Karpas-422 (cell line): ENCODE measurements around the gene CFAP206. TPM values are rescaled to one million over a fixed set of nuclear protein-coding genes. Genes with fewer than 3 reads are reported as not detected.

Experiments
- DNase-seq: peaks from one replicate; pipeline ENCODE4 v3.0.0-alpha.2; 2015
- H2AFZ ChIP-seq: fragments of 200-600 bp; sonication (generic); 2 replicates; pipeline ENCODE4 v1.6.1; 2014; ENCODE audit warnings: antibody characterized with exemption, low read length, mixed read lengths
- H3K27ac ChIP-seq: fragments of 200-600 bp; sonication (generic); 2 replicates; pipeline ENCODE4 v1.5.1; 2014; ENCODE audit warnings: mild to moderate bottlenecking, low read length, moderate library complexity
- H3K27me3 ChIP-seq: fragments of 200-600 bp; sonication (generic); 2 replicates; pipeline ENCODE4 v1.6.1; 2014; ENCODE audit warnings: low read length, mixed read lengths
- H3K36me3 ChIP-seq: fragments of 200-600 bp; sonication (generic); 2 replicates; pipeline ENCODE4 v1.6.1; 2014; ENCODE audit warnings: low read length, mixed read lengths; ENCODE audit not compliant: insufficient read depth
- H3K4me1 ChIP-seq: fragments of 200-600 bp; sonication (generic); 2 replicates; pipeline ENCODE4 v1.6.1; 2014; ENCODE audit warnings: mild to moderate bottlenecking, low read length, mixed read lengths
- H3K4me2 ChIP-seq: fragments of 200-600 bp; sonication (generic); 2 replicates; pipeline ENCODE4 v1.6.1; 2014; ENCODE audit warnings: low read length, low read depth, mild to moderate bottlenecking; ENCODE audit not compliant: poor library complexity, severe bottlenecking
- H3K4me3 ChIP-seq: fragments of 200-600 bp; sonication (generic); 2 replicates; pipeline ENCODE4 v1.5.1; 2014; ENCODE audit warnings: mild to moderate bottlenecking, antibody characterized with exemption, low read length, mixed read lengths
- H3K79me2 ChIP-seq: fragments of 200-600 bp; sonication (generic); 2 replicates; pipeline ENCODE4 v1.6.1; 2014; ENCODE audit warnings: mild to moderate bottlenecking, low read length, mixed read lengths
- H3K9ac ChIP-seq: fragments of 200-600 bp; sonication (generic); 2 replicates; pipeline ENCODE4 v1.6.0; 2014; ENCODE audit warnings: low read length
- H3K9me2 ChIP-seq: fragments of 200-600 bp; sonication (generic), shearing (Covaris generic); replicated peaks from 2 replicates; pipeline ENCODE4 v1.6.0; 2014; ENCODE audit warnings: mild to moderate bottlenecking, low read length, moderate library complexity; ENCODE audit not compliant: insufficient read depth
- H3K9me3 ChIP-seq: fragments of 300-700, 200-600 bp; sonication (generic); 2 replicates; pipeline ENCODE4 v1.6.1; 2014; ENCODE audit warnings: low read length, mixed read lengths
- H4K20me1 ChIP-seq: fragments of 200-600 bp; sonication (generic); 2 replicates; pipeline ENCODE4 v1.6.1; 2014; ENCODE audit warnings: mild to moderate bottlenecking, antibody characterized with exemption, low read length, low read depth; ENCODE audit not compliant: insufficient read depth
- total RNA-seq: library from RNA; depleted of rRNA; stranded (reverse); fragments of >200 nt; shearing (Covaris generic); gene quantifications from 2 replicates; pipeline ENCODE4 v1.2.3, GENCODE V29; 2014; ENCODE audit warnings: low replicate concordance

Gene CFAP206
- total RNA-seq, 1 experiment from 2014 or later, result 1.8 TPM

GRCh38 chr6:87401832-87402231, 5.9 kb upstream of the CFAP206 start:
- Histone ChIP-seq H4K20me1 (no peaks in the 10 kb centered on the region), H3K9me3 (no peaks in the 10 kb centered on the region), H3K27ac (no peak overlapping the region), H3K4me2 (no peak overlapping the region), H3K4me1 (peaks cover 12% of the 10 kb centered on the region), H3K4me3 (no peak overlapping the region), H3K9ac (no peak overlapping the region), H3K79me2 (no peaks in the 10 kb centered on the region), H2AFZ (no peak overlapping the region), H3K27me3 (no peaks in the 10 kb centered on the region), H3K36me3 (no peaks in the 10 kb centered on the region), H3K9me2 (no peaks in the 10 kb centered on the region)
- DNase-seq, result no peak

- Histone ChIP-seq H3K9me2 (no peaks in the 10 kb centered on the region), H4K20me1 (no peaks in the 10 kb centered on the region), H3K4me3 (peak overlapping the region; percentile 93), H3K27me3 (no peaks in the 10 kb centered on the region), H3K27ac (peak overlapping the region; percentile 73), H3K9me3 (no peaks in the 10 kb centered on the region), H3K9ac (peak overlapping the region; percentile 74), H3K36me3 (no peaks in the 10 kb centered on the region), H3K4me1 (peaks cover 17% of the 10 kb centered on the region), H3K4me2 (peak overlapping the region; percentile 94), H3K79me2 (no peaks in the 10 kb centered on the region), H2AFZ (peak overlapping the region; percentile 98)
- peak; percentile 77 for DNase-seq
These were observed 241 bp upstream of the CFAP206 start for GRCh38 chr6:87407561-87407900.

- no peaks in the 10 kb centered on the region for H3K9me3 ChIP-seq
- H3K9me2 ChIP-seq, result no peaks in the 10 kb centered on the region
- peak overlapping the region; percentile 69 for H3K9ac ChIP-seq
- no peak overlapping the region for H3K27ac ChIP-seq
- H3K4me1 ChIP-seq, result peaks cover 17% of the 10 kb centered on the region
- H3K36me3 ChIP-seq, result no peaks in the 10 kb centered on the region
- peak overlapping the region; percentile 94 for H3K4me2 ChIP-seq
- H3K4me3 ChIP-seq, result peak overlapping the region; percentile 93
- DNase-seq, result no peak
- H3K79me2 ChIP-seq, result no peaks in the 10 kb centered on the region
- peak overlapping the region; percentile 63 for H2AFZ ChIP-seq
- no peaks in the 10 kb centered on the region for H4K20me1 ChIP-seq
- no peaks in the 10 kb centered on the region for H3K27me3 ChIP-seq
These were observed 966 bp downstream of the CFAP206 start for GRCh38 chr6:87408721-87409155.

- Histone ChIP-seq H3K79me2 (no peaks in the 10 kb centered on the region), H2AFZ (no peak overlapping the region), H3K4me1 (no peaks in the 10 kb centered on the region), H3K4me2 (no peak overlapping the region), H3K36me3 (no peaks in the 10 kb centered on the region), H3K9me2 (no peaks in the 10 kb centered on the region), H3K27me3 (no peaks in the 10 kb centered on the region), H3K27ac (no peak overlapping the region), H3K9me3 (no peaks in the 10 kb centered on the region), H4K20me1 (no peaks in the 10 kb centered on the region), H3K4me3 (no peak overlapping the region), H3K9ac (no peak overlapping the region)
- DNase-seq, result no peak
These were observed 11.5 kb downstream of the CFAP206 start for GRCh38 chr6:87419266-87419665.

GRCh38 chr6:87420360-87420759, 12.6 kb downstream of the CFAP206 start:
- Histone ChIP-seq H2AFZ (no peak overlapping the region), H3K9ac (no peak overlapping the region), H3K4me1 (no peaks in the 10 kb centered on the region), H3K4me2 (no peak overlapping the region), H3K36me3 (no peaks in the 10 kb centered on the region), H4K20me1 (no peaks in the 10 kb centered on the region), H3K27me3 (no peaks in the 10 kb centered on the region), H3K9me3 (no peaks in the 10 kb centered on the region), H3K4me3 (no peak overlapping the region), H3K27ac (no peak overlapping the region), H3K9me2 (no peaks in the 10 kb centered on the region), H3K79me2 (no peaks in the 10 kb centered on the region)
- no peak for DNase-seq

GRCh38 chr6:87421576-87421975, 13.8 kb downstream of the CFAP206 start:
- Histone ChIP-seq H4K20me1 (no peaks in the 10 kb centered on the region), H3K4me2 (no peak overlapping the region), H3K4me3 (no peak overlapping the region), H3K9me3 (no peaks in the 10 kb centered on the region), H3K4me1 (no peaks in the 10 kb centered on the region), H3K36me3 (no peaks in the 10 kb centered on the region), H3K79me2 (no peaks in the 10 kb centered on the region), H3K9ac (no peak overlapping the region), H3K27ac (no peak overlapping the region), H3K27me3 (no peaks in the 10 kb centered on the region), H2AFZ (no peak overlapping the region), H3K9me2 (no peaks in the 10 kb centered on the region)
- no peak for DNase-seq

- H3K4me1 ChIP-seq, result no peaks in the 10 kb centered on the region
- H4K20me1 ChIP-seq, result no peaks in the 10 kb centered on the region
- H3K9ac ChIP-seq, result no peak overlapping the region
- no peaks in the 10 kb centered on the region for H3K27me3 ChIP-seq
- no peak overlapping the region for H3K4me3 ChIP-seq
- H2AFZ ChIP-seq, result no peak overlapping the region
- no peak overlapping the region for H3K27ac ChIP-seq
- no peaks in the 10 kb centered on the region for H3K79me2 ChIP-seq
- no peak overlapping the region for H3K4me2 ChIP-seq
- no peaks in the 10 kb centered on the region for H3K9me2 ChIP-seq
- no peaks in the 10 kb centered on the region for H3K36me3 ChIP-seq
- H3K9me3 ChIP-seq, result no peaks in the 10 kb centered on the region
- no peak for DNase-seq
These were observed 19.0 kb downstream of the CFAP206 start for GRCh38 chr6:87426789-87427188.

GRCh38 chr6:87430499-87430898, 22.7 kb downstream of the CFAP206 start:
- Histone ChIP-seq H3K4me3 (no peak overlapping the region), H3K9ac (no peak overlapping the region), H2AFZ (no peak overlapping the region), H3K9me3 (no peaks in the 10 kb centered on the region), H4K20me1 (no peaks in the 10 kb centered on the region), H3K4me2 (no peak overlapping the region), H3K27ac (no peak overlapping the region), H3K79me2 (no peaks in the 10 kb centered on the region), H3K4me1 (no peaks in the 10 kb centered on the region), H3K36me3 (no peaks in the 10 kb centered on the region), H3K9me2 (no peaks in the 10 kb centered on the region), H3K27me3 (no peaks in the 10 kb centered on the region)
- no peak for DNase-seq

- Histone ChIP-seq H3K27me3 (no peaks in the 10 kb centered on the region), H2AFZ (no peak overlapping the region), H3K36me3 (no peaks in the 10 kb centered on the region), H3K9me3 (no peaks in the 10 kb centered on the region), H3K9me2 (no peaks in the 10 kb centered on the region), H3K4me1 (no peaks in the 10 kb centered on the region), H3K27ac (no peak overlapping the region), H3K4me3 (no peak overlapping the region), H4K20me1 (no peaks in the 10 kb centered on the region), H3K9ac (no peak overlapping the region), H3K79me2 (no peaks in the 10 kb centered on the region), H3K4me2 (no peak overlapping the region)
- no peak for DNase-seq
These were observed 23.5 kb downstream of the CFAP206 start for GRCh38 chr6:87431263-87431662.
